ENCODE measurements around the gene FGF4. TPM values are rescaled to one million over a fixed set of nuclear protein-coding genes. Genes with fewer than 3 reads are reported as not detected.

The FGF4 gene
- total and polyA plus RNA-seq, 2 donors from 2014 or later: not detected

DNA sequence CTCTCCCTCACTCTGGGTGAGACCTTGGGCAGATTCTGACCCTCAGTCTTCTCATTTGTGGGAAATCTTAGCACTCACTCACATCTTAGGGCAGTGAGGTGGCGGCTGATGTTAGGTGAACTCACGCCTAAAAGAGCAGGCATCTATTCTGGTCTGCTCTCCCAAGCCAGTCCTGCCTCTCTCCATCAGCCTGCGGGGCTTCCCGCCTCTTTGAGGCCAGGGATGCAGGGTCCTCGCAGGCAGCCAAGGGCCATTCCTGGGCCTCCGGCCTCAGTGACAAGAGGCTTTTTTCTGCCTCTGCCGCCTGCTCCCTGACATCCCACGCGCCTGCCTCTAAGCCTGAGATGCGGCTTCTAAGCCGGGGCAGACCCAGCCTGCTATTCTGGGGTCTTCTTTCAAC is 13.8 kb upstream of the FGF4 start:
- H3K27me3 ChIP-seq (ENCODE audit: control insufficient read depth, insufficient read depth, low read length): no peaks in the 10 kb centered on the region
- DNase-seq (no peak), FAIRE-seq (no peak)
- H3K27ac ChIP-seq (ENCODE audit: low read depth in 2 of 2, low read length in 2 of 2): no peak overlapping the region
- H3K4me3 ChIP-seq (ENCODE audit: low read length in 3 of 3): no peak overlapping the region
- H3K9me3 ChIP-seq (ENCODE audit: control insufficient read depth in 2 of 3, insufficient read depth in 1 of 3, low read length in 3 of 3): no peaks in the 10 kb centered on the region
- H3K4me1 ChIP-seq (ENCODE audit: control insufficient read depth in 2 of 3, insufficient read depth in 2 of 3, low read depth in 1 of 3, low read length in 3 of 3): no peaks in the 10 kb centered on the region
- intact Hi-C loops (cut with DNase I): no loop called here
- H3K36me3 ChIP-seq (ENCODE audit: control insufficient read depth in 2 of 3, insufficient read depth in 3 of 3, low read length in 3 of 3): no peaks in the 10 kb centered on the region
- no peak overlapping the region for H3K9ac ChIP-seq (ENCODE audit: low read length in 3 of 3)
- TF ChIP-seq, protein P1, sequence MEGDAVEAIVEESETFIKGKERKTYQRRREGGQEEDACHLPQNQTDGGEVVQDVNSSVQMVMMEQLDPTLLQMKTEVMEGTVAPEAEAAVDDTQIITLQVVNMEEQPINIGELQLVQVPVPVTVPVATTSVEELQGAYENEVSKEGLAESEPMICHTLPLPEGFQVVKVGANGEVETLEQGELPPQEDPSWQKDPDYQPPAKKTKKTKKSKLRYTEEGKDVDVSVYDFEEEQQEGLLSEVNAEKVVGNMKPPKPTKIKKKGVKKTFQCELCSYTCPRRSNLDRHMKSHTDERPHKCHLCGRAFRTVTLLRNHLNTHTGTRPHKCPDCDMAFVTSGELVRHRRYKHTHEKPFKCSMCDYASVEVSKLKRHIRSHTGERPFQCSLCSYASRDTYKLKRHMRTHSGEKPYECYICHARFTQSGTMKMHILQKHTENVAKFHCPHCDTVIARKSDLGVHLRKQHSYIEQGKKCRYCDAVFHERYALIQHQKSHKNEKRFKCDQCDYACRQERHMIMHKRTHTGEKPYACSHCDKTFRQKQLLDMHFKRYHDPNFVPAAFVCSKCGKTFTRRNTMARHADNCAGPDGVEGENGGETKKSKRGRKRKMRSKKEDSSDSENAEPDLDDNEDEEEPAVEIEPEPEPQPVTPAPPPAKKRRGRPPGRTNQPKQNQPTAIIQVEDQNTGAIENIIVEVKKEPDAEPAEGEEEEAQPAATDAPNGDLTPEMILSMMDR (IDR thresholded peaks at IDR 0.05; ENCODE audit: borderline replicate concordance, extremely low read depth, insufficient read depth): no peak

DNA sequence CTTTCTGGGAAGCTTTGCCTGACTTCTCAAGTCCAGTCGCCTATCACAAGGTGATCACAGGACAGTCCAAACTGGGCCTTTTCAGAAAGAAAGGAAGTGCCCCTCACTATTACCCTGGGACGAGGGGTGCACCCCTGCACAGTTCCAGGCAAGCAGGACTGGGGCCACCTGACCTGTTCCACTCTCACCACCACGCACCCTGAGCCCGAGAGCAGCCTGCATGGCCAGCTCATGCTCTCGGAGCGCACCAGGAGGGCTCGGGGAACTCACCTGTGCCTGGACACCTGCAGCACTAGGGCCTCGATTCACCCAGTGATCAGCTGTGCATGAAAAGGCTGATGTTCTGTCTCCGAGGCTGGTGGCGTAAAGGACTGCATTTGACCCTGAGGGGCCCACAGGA is 12.8 kb upstream of the FGF4 start:
- Histone ChIP-seq H3K4me1 (ENCODE audit: control insufficient read depth in 2 of 3, insufficient read depth in 2 of 3, low read depth in 1 of 3, low read length in 3 of 3) (no peaks in the 10 kb centered on the region), H3K9me3 (ENCODE audit: control insufficient read depth in 2 of 3, insufficient read depth in 1 of 3, low read length in 3 of 3) (no peaks in the 10 kb centered on the region), H3K9ac (ENCODE audit: low read length in 3 of 3) (no peak overlapping the region), H3K36me3 (ENCODE audit: control insufficient read depth in 2 of 3, insufficient read depth in 3 of 3, low read length in 3 of 3) (no peaks in the 10 kb centered on the region), H3K27ac (ENCODE audit: low read depth in 2 of 2, low read length in 2 of 2) (no peak overlapping the region), H3K4me3 (ENCODE audit: low read length in 3 of 3) (no peak overlapping the region), H3K27me3 (ENCODE audit: control insufficient read depth, insufficient read depth, low read length) (no peaks in the 10 kb centered on the region)
- TF ChIP-seq, protein P1 (IDR thresholded peaks at IDR 0.05; ENCODE audit: borderline replicate concordance, extremely low read depth, insufficient read depth): no peak
- intact Hi-C loops (cut with DNase I): no loop called here
- FAIRE-seq (no peak), DNase-seq (no peak)

DNA sequence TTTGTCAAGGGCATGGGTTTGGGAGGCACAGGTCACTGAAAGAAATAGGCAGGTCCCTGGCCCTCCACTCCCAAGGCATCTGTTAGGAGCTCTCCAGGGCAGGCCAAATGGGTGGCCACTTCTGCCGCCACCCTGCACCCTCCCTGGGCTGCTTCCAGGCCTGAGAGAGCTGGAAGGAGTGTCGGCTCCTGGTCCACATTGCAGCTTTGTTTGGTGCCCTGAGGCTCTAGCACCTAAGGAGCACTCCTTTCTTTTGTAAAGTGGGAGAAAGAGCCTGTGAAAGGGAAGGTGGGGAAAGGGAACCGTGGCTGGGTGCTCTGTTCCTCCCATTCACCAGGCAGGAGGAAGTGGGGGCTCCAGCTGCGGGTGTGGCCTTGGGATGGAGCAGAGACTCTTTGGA is 12.3 kb upstream of the FGF4 start:
- TF ChIP-seq, protein P1 (IDR thresholded peaks at IDR 0.05; ENCODE audit: borderline replicate concordance, extremely low read depth, insufficient read depth): no peak
- H3K4me3 ChIP-seq (ENCODE audit: low read length in 3 of 3): no peak overlapping the region
- no peaks in the 10 kb centered on the region for H3K9me3 ChIP-seq (ENCODE audit: control insufficient read depth in 2 of 3, insufficient read depth in 1 of 3, low read length in 3 of 3)
- H3K4me1 ChIP-seq (ENCODE audit: control insufficient read depth in 2 of 3, insufficient read depth in 2 of 3, low read depth in 1 of 3, low read length in 3 of 3): no peaks in the 10 kb centered on the region
- intact Hi-C loops (cut with DNase I): no loop called here
- H3K9ac ChIP-seq (ENCODE audit: low read length in 3 of 3): no peak overlapping the region
- H3K27me3 ChIP-seq (ENCODE audit: control insufficient read depth, insufficient read depth, low read length): no peaks in the 10 kb centered on the region
- no peaks in the 10 kb centered on the region for H3K36me3 ChIP-seq (ENCODE audit: control insufficient read depth in 2 of 3, insufficient read depth in 3 of 3, low read length in 3 of 3)
- H3K27ac ChIP-seq (ENCODE audit: low read depth in 2 of 2, low read length in 2 of 2): no peak overlapping the region
- FAIRE-seq (no peak), DNase-seq (no peak)

DNA sequence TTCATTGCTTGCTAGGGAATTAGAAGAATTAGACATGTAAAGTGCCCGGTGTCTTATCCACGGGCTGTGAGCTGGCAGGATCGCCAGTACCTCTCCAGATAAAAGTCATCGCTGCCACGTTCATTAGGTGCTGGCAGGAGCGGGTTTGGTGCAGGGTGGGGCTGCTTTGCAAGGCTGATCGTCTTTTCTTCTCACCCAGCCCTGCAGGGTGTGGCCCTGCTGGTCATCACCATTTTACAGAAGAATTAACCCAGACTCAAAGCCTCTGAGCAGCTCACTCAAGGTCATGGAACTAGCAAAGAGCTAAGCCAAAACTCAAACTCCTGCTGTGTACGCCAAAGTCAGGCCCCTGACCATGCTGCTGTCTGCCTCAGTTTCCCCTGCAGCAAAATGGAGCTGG is 6.1 kb upstream of the FGF4 start:
- Histone ChIP-seq H3K4me3 (ENCODE audit: low read length in 3 of 3) (no peak overlapping the region), H3K27ac (ENCODE audit: low read depth in 2 of 2, low read length in 2 of 2) (no peak overlapping the region), H3K4me1 (ENCODE audit: control insufficient read depth in 2 of 3, insufficient read depth in 2 of 3, low read depth in 1 of 3, low read length in 3 of 3) (no peaks in the 10 kb centered on the region), H3K9me3 (ENCODE audit: control insufficient read depth in 2 of 3, insufficient read depth in 1 of 3, low read length in 3 of 3) (no peaks in the 10 kb centered on the region), H3K27me3 (ENCODE audit: control insufficient read depth, insufficient read depth, low read length) (no peaks in the 10 kb centered on the region), H3K9ac (ENCODE audit: low read length in 3 of 3) (no peak overlapping the region), H3K36me3 (ENCODE audit: control insufficient read depth in 2 of 3, insufficient read depth in 3 of 3, low read length in 3 of 3) (no peaks in the 10 kb centered on the region)
- DNase-seq (no peak), FAIRE-seq (no peak)
- intact Hi-C loops (cut with DNase I): no loop called here
- TF ChIP-seq, protein P1 (IDR thresholded peaks at IDR 0.05; ENCODE audit: borderline replicate concordance, extremely low read depth, insufficient read depth): no peak
